AG04449 (cell line): ENCODE measurements around the gene DSTN.
"Not testable (repeated sequence)": the region's sequence is repeated elsewhere in the genome, so short reads cannot be mapped to it uniquely, and the experiment has no call there.

ENCODE experiments used
- CTCF ChIA-PET: fragments of 350-600 bp; formaldehyde crosslinking; extraction: SDS; loops from one replicate; lab custom pipeline; 2021; ENCODE audit warnings: antibody characterized with exemption; lab: Yijun Ruan, JAX
- POLR2A ChIA-PET: fragments of 400-600, 350-600 bp; formaldehyde crosslinking; extraction: SDS; loops from one replicate; lab custom pipeline; 2020; ENCODE audit warnings: antibody characterized with exemption, inconsistent platforms; lab: Yijun Ruan, JAX
- DNase-seq: peaks from one replicate; pipeline ENCODE4 v3.0.0-alpha.2; 2010; ENCODE audit warnings: low read depth, low spot score
- H3K4me3 ChIP-seq: 2 replicates; pipeline ENCODE4 v1.5.1; 2011; ENCODE audit warnings: low read depth, mild to moderate bottlenecking, control low read depth, low read length
- CTCF ChIP-seq: IDR thresholded peaks from one replicate; pipeline ENCODE4 v1.5.1; 2011; ENCODE audit warnings: mild to moderate bottlenecking, moderate library complexity, low read length, control low read depth, inconsistent platforms; ENCODE audit not compliant: insufficient read depth; ENCODE audit errors: missing control alignments

Gene DSTN

GRCh38 chr20:17655865-17656479, 86.1 kb downstream of the DSTN start:
- CTCF ChIA-PET: interaction anchor here (0.8 to 11.4 kb wide), 14 partner anchors 9 to 302 kb away, joined by 3 to 124 read pairs (median 6); no protein-coding TSS in a partner anchor
- POLR2A ChIA-PET: no interaction called here
- TF ChIP-seq CTCF: no peak
- no peak for DNase-seq
- H3K4me3 ChIP-seq: no peak overlapping the region

- POLR2A ChIA-PET: no interaction called here
- CTCF ChIA-PET: interaction anchor here (0.9 to 11.4 kb wide), 8 partner anchors 9 to 280 kb away, joined by 3 to 124 read pairs (median 11); partner anchors contain the start of gene RRBP1
- no peak for TF ChIP-seq CTCF
- no peak for DNase-seq
- no peak overlapping the region for H3K4me3 ChIP-seq
Observed at GRCh38 chr20:17657079-17657825, 87.4 kb downstream of the DSTN start.

- no peak for DNase-seq
- H3K4me3 ChIP-seq: no peak overlapping the region
- CTCF ChIA-PET: interaction anchor here (0.6 to 11.4 kb wide), 7 partner anchors 8 to 279 kb away, joined by 3 to 124 read pairs (median 5); no protein-coding TSS in a partner anchor
- POLR2A ChIA-PET: no interaction called here
- no peak for TF ChIP-seq CTCF
Observed at GRCh38 chr20:17657898-17658647, 88.2 kb downstream of the DSTN start.

GRCh38 chr20:17658648-17658993, 88.7 kb downstream of the DSTN start:
- DNase-seq: no peak
- no peak for TF ChIP-seq CTCF
- ChIA-PET POLR2A (no interaction called here), CTCF (interaction anchor here (0.6 to 11.4 kb wide), 5 partner anchors 9 to 279 kb away, joined by 3 to 124 read pairs (median 4); no protein-coding TSS in a partner anchor)
- H3K4me3 ChIP-seq: no peak overlapping the region

- CTCF ChIA-PET: interaction anchor here (1.1 kb wide), 2 partner anchors 10 to 12 kb away, joined by 4 read pairs; no protein-coding TSS in a partner anchor
- POLR2A ChIA-PET: not testable (repeated sequence)
Observed at GRCh38 chr20:17659344-17659743, 89.5 kb downstream of the DSTN start.

More at GRCh38 chr20:17659344-17659743, 89.5 kb downstream of the DSTN start:
- not testable (repeated sequence) for DNase-seq, H3K4me3 ChIP-seq
